ENCODE measurements around the gene CD7. TPM values are rescaled to one million over a fixed set of nuclear protein-coding genes. Genes with fewer than 3 reads are reported as not detected.
A peak's percentile ranks its signal among the peaks of the same experiment; 100 is the strongest.

CD7 gene
- total RNA-seq, 1 donor from 2014 or later: 0.52 TPM

- H3K4me3 ChIP-seq (ENCODE audit: low read length in 3 of 3): peak overlapping the region; percentile 80 to 83 (median 82)
- peaks cover 36 to 61% (median 39%) of the 10 kb centered on the region in 3 donors for H3K4me1 ChIP-seq (ENCODE audit: control insufficient read depth in 3 of 3, insufficient read depth in 3 of 3, low read length in 3 of 3)
- peak overlapping the region; percentile 75 to 88 (median 80) for H3K9ac ChIP-seq (ENCODE audit: low read depth in 1 of 3, low read length in 3 of 3)
- H3K27ac ChIP-seq (ENCODE audit: low read depth, low read length): peak overlapping the region; percentile 90
- H3K27me3 ChIP-seq (ENCODE audit: control insufficient read depth in 3 of 3, insufficient read depth in 3 of 3, low read length in 3 of 3): no peaks in the 10 kb centered on the region
- no peaks in the 10 kb centered on the region for H3K36me3 ChIP-seq (ENCODE audit: control insufficient read depth in 3 of 3, insufficient read depth in 3 of 3, low read length in 3 of 3)
- no peaks in the 10 kb centered on the region for H3K9me3 ChIP-seq (ENCODE audit: control insufficient read depth in 3 of 3, low read length in 3 of 3)
Observed at GRCh38 chr17:82297714-82298537, 19.5 kb downstream of the CD7 start.

- no peaks in the 10 kb centered on the region for H3K27me3 ChIP-seq (ENCODE audit: control insufficient read depth in 3 of 3, insufficient read depth in 3 of 3, low read length in 3 of 3)
- H3K4me1 ChIP-seq (ENCODE audit: control insufficient read depth in 3 of 3, insufficient read depth in 3 of 3, low read length in 3 of 3): peaks cover 37 to 61% (median 39%) of the 10 kb centered on the region in 3 donors
- H3K36me3 ChIP-seq (ENCODE audit: control insufficient read depth in 3 of 3, insufficient read depth in 3 of 3, low read length in 3 of 3): no peaks in the 10 kb centered on the region
- H3K9me3 ChIP-seq (ENCODE audit: control insufficient read depth in 3 of 3, low read length in 3 of 3): no peaks in the 10 kb centered on the region
- H3K9ac ChIP-seq (ENCODE audit: low read depth in 1 of 3, low read length in 3 of 3): peak overlapping the region; percentile 75 to 88 (median 80)
- peak overlapping the region; percentile 90 for H3K27ac ChIP-seq (ENCODE audit: low read depth, low read length)
- peak overlapping the region; percentile 80 to 83 (median 82) for H3K4me3 ChIP-seq (ENCODE audit: low read length in 3 of 3)
Observed at GRCh38 chr17:82297280-82297713, 20.1 kb downstream of the CD7 start.

- Histone ChIP-seq H3K4me1 (ENCODE audit: control insufficient read depth in 3 of 3, insufficient read depth in 3 of 3, low read length in 3 of 3) (peaks cover 42 to 66% (median 43%) of the 10 kb centered on the region in 3 donors), H3K27me3 (ENCODE audit: control insufficient read depth in 3 of 3, insufficient read depth in 3 of 3, low read length in 3 of 3) (no peaks in the 10 kb centered on the region), H3K9me3 (ENCODE audit: control insufficient read depth in 3 of 3, low read length in 3 of 3) (no peaks in the 10 kb centered on the region), H3K4me3 (ENCODE audit: low read length in 3 of 3) (peak overlapping the region; percentile 80 to 83 (median 82)), H3K9ac (ENCODE audit: low read depth in 1 of 3, low read length in 3 of 3) (peak overlapping the region in 2 of 3 donors; percentile 75 to 88), H3K36me3 (ENCODE audit: control insufficient read depth in 3 of 3, insufficient read depth in 3 of 3, low read length in 3 of 3) (no peaks in the 10 kb centered on the region), H3K27ac (ENCODE audit: low read depth, low read length) (peak overlapping the region; percentile 90)
Observed at GRCh38 chr17:82296511-82297279, 20.7 kb downstream of the CD7 start.

- peaks cover 44 to 60% (median 45%) of the 10 kb centered on the region in 3 donors for H3K4me1 ChIP-seq (ENCODE audit: control insufficient read depth in 3 of 3, insufficient read depth in 3 of 3, low read length in 3 of 3)
Observed at GRCh38 chr17:82295472-82295814, 22.0 kb downstream of the CD7 start.

GRCh38 chr17:82294064-82294773 lies 23.2 kb downstream of the CD7 start:
- peak overlapping the region; percentile 6 to 57 (median 52) for H3K4me3 ChIP-seq (ENCODE audit: low read length in 3 of 3)
- peaks cover 45 to 60% (median 50%) of the 10 kb centered on the region in 3 donors for H3K4me1 ChIP-seq (ENCODE audit: control insufficient read depth in 3 of 3, insufficient read depth in 3 of 3, low read length in 3 of 3)
- peak overlapping the region; percentile 68 to 82 (median 69) for H3K9ac ChIP-seq (ENCODE audit: low read depth in 1 of 3, low read length in 3 of 3)
- H3K36me3 ChIP-seq (ENCODE audit: control insufficient read depth in 3 of 3, insufficient read depth in 3 of 3, low read length in 3 of 3): no peaks in the 10 kb centered on the region
- no peaks in the 10 kb centered on the region for H3K27me3 ChIP-seq (ENCODE audit: control insufficient read depth in 3 of 3, insufficient read depth in 3 of 3, low read length in 3 of 3)
- no peaks in the 10 kb centered on the region for H3K9me3 ChIP-seq (ENCODE audit: control insufficient read depth in 3 of 3, low read length in 3 of 3)
- H3K27ac ChIP-seq (ENCODE audit: low read depth, low read length): peak overlapping the region; percentile 63

More at GRCh38 chr17:82295472-82295814, 22.0 kb downstream of the CD7 start:
- Histone ChIP-seq H3K9ac (ENCODE audit: low read depth in 1 of 3, low read length in 3 of 3) (no peak overlapping the region), H3K36me3 (ENCODE audit: control insufficient read depth in 3 of 3, insufficient read depth in 3 of 3, low read length in 3 of 3) (no peaks in the 10 kb centered on the region), H3K27me3 (ENCODE audit: control insufficient read depth in 3 of 3, insufficient read depth in 3 of 3, low read length in 3 of 3) (no peaks in the 10 kb centered on the region), H3K4me3 (ENCODE audit: low read length in 3 of 3) (no peak overlapping the region), H3K9me3 (ENCODE audit: control insufficient read depth in 3 of 3, low read length in 3 of 3) (no peaks in the 10 kb centered on the region), H3K27ac (ENCODE audit: low read depth, low read length) (no peak overlapping the region)

- Histone ChIP-seq H3K9ac (ENCODE audit: low read depth in 1 of 3, low read length in 3 of 3) (peak overlapping the region; percentile 87 to 97 (median 97)), H3K9me3 (ENCODE audit: control insufficient read depth in 3 of 3, low read length in 3 of 3) (no peaks in the 10 kb centered on the region), H3K27me3 (ENCODE audit: control insufficient read depth in 3 of 3, insufficient read depth in 3 of 3, low read length in 3 of 3) (no peaks in the 10 kb centered on the region), H3K27ac (ENCODE audit: low read depth, low read length) (peak overlapping the region; percentile 96), H3K4me3 (ENCODE audit: low read length in 3 of 3) (peak overlapping the region; percentile 73 to 83 (median 73)), H3K4me1 (ENCODE audit: control insufficient read depth in 3 of 3, insufficient read depth in 3 of 3, low read length in 3 of 3) (peaks cover 42 to 57% (median 50%) of the 10 kb centered on the region in 3 donors), H3K36me3 (ENCODE audit: control insufficient read depth in 3 of 3, insufficient read depth in 3 of 3, low read length in 3 of 3) (no peaks in the 10 kb centered on the region)
Observed at GRCh38 chr17:82292251-82293154, 24.9 kb downstream of the CD7 start.

- H3K4me1 ChIP-seq (ENCODE audit: control insufficient read depth in 3 of 3, insufficient read depth in 3 of 3, low read length in 3 of 3): peaks cover 34 to 50% (median 47%) of the 10 kb centered on the region in 3 donors
- peak overlapping the region; percentile 73 to 83 (median 73) for H3K4me3 ChIP-seq (ENCODE audit: low read length in 3 of 3)
- peak overlapping the region; percentile 96 for H3K27ac ChIP-seq (ENCODE audit: low read depth, low read length)
- H3K9me3 ChIP-seq (ENCODE audit: control insufficient read depth in 3 of 3, low read length in 3 of 3): no peaks in the 10 kb centered on the region
- H3K36me3 ChIP-seq (ENCODE audit: control insufficient read depth in 3 of 3, insufficient read depth in 3 of 3, low read length in 3 of 3): no peaks in the 10 kb centered on the region
- no peaks in the 10 kb centered on the region for H3K27me3 ChIP-seq (ENCODE audit: control insufficient read depth in 3 of 3, insufficient read depth in 3 of 3, low read length in 3 of 3)
- peak overlapping the region; percentile 87 to 97 (median 97) for H3K9ac ChIP-seq (ENCODE audit: low read depth in 1 of 3, low read length in 3 of 3)
Observed at GRCh38 chr17:82291582-82292250, 25.7 kb downstream of the CD7 start.

- Histone ChIP-seq H3K36me3 (ENCODE audit: control insufficient read depth in 3 of 3, insufficient read depth in 3 of 3, low read length in 3 of 3) (no peaks in the 10 kb centered on the region), H3K9ac (ENCODE audit: low read depth in 1 of 3, low read length in 3 of 3) (peak overlapping the region in 1 of 3 donors; percentile 60), H3K4me1 (ENCODE audit: control insufficient read depth in 3 of 3, insufficient read depth in 3 of 3, low read length in 3 of 3) (peaks cover 22 to 36% (median 26%) of the 10 kb centered on the region in 3 donors), H3K9me3 (ENCODE audit: control insufficient read depth in 3 of 3, low read length in 3 of 3) (no peaks in the 10 kb centered on the region), H3K4me3 (ENCODE audit: low read length in 3 of 3) (peak overlapping the region in 1 of 3 donors; percentile 15), H3K27me3 (ENCODE audit: control insufficient read depth in 3 of 3, insufficient read depth in 3 of 3, low read length in 3 of 3) (no peaks in the 10 kb centered on the region), H3K27ac (ENCODE audit: low read depth, low read length) (peak overlapping the region; percentile 32)
Observed at GRCh38 chr17:82287868-82288801, 29.3 kb downstream of the CD7 start.
